PC-3 (cell line): ENCODE results near the gene SHROOM3.
"Not testable (repeated sequence)": the region's sequence is repeated elsewhere in the genome, so short reads cannot be mapped to it uniquely, and the experiment has no call there.

ENCODE experiments used
- EZH2 ChIP-seq: fragments of 300-600 bp; sonication (generic); IDR thresholded peaks from one replicate; pipeline ENCODE4 v1.6.1; 2017; ENCODE audit warnings: antibody characterized with exemption, mild to moderate bottlenecking, low read length; ENCODE audit not compliant: unreplicated experiment
- TF ChIP-seq, protein P1 (sequence below): fragments of 300-600 bp; sonication (generic); conservative IDR thresholded peaks from 2 replicates; pipeline ENCODE4 v1.5.1; 2017; ENCODE audit warnings: antibody characterized with exemption, low read depth, mild to moderate bottlenecking, low read length

DNA sequence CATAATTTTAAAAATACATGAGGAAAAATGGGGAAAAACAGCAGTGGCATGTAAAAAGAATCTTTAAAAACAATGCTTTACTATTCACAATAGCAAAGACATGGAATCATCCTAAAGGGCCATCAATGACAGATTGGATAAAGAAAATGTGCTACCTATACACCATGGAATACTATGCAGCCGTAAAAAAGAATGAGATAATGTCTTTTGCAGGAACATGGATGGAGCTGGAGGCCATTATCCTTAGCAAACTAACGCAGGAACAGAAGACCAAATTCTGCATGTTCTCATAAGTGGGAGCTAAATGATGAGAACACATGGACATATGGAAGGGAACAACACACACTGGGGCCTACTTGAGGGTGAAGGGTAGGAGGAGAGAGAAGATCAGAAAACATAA, 287.1 kb downstream of the SHROOM3 start:
- TF ChIP-seq, protein P1, sequence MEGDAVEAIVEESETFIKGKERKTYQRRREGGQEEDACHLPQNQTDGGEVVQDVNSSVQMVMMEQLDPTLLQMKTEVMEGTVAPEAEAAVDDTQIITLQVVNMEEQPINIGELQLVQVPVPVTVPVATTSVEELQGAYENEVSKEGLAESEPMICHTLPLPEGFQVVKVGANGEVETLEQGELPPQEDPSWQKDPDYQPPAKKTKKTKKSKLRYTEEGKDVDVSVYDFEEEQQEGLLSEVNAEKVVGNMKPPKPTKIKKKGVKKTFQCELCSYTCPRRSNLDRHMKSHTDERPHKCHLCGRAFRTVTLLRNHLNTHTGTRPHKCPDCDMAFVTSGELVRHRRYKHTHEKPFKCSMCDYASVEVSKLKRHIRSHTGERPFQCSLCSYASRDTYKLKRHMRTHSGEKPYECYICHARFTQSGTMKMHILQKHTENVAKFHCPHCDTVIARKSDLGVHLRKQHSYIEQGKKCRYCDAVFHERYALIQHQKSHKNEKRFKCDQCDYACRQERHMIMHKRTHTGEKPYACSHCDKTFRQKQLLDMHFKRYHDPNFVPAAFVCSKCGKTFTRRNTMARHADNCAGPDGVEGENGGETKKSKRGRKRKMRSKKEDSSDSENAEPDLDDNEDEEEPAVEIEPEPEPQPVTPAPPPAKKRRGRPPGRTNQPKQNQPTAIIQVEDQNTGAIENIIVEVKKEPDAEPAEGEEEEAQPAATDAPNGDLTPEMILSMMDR = not testable (repeated sequence)
- TF ChIP-seq EZH2 = not testable (repeated sequence)
